Measurements from ENCODE around the gene ADO. TPM values are rescaled to one million over a fixed set of nuclear protein-coding genes. Genes with fewer than 3 reads are reported as not detected.

The ADO gene
- total and polyA plus RNA-seq, 12 donors, result 5.3 to 27.2 (median 23.7) TPM

GRCh38 chr10:62810156-62810902 lies 5.8 kb downstream of the ADO start:
- intact Hi-C loops (cut with DNase I), result no loop called here
- H3K27me3 ChIP-seq, result peaks cover 6% of the 10 kb centered on the region
- H3K4me3 ChIP-seq, result no peak overlapping the region
- peaks cover 16 to 52% of the 10 kb centered on the region in 2 donors for H3K4me1 ChIP-seq (replicated peaks in 1 of 2)
- WGBS, 4 donors, result 90 to 95% (median 91%) methylated on average over 8 of the region's 8 CpGs
- H3K27ac ChIP-seq, result no peak overlapping the region
- H3K36me3 ChIP-seq (replicated peaks in 1 of 2), result no peaks in the 10 kb centered on the region
- no peak for TF ChIP-seq CTCF (IDR thresholded peaks at IDR 0.05)
- TF ChIP-seq POLR2A (IDR thresholded peaks at IDR 0.05), result no peak
- DNase-seq, result no peak
- no peaks in the 10 kb centered on the region for H3K9me3 ChIP-seq (replicated peaks in 1 of 3)

GRCh38 chr10:62811159-62811875 lies 6.8 kb downstream of the ADO start:
- intact Hi-C loops (cut with DNase I), result no loop called here

GRCh38 chr10:62812672-62813439 lies 8.3 kb downstream of the ADO start:
- H3K27ac ChIP-seq, result no peak overlapping the region
- no peaks in the 10 kb centered on the region for H3K36me3 ChIP-seq (replicated peaks in 1 of 2)
- peaks cover 10% of the 10 kb centered on the region for H3K27me3 ChIP-seq
- H3K4me1 ChIP-seq (replicated peaks in 1 of 2), result peaks cover 20 to 43% of the 10 kb centered on the region in 2 donors
- H3K9me3 ChIP-seq (replicated peaks in 1 of 3), result no peaks in the 10 kb centered on the region
- no peak overlapping the region for H3K4me3 ChIP-seq
- no peak for DNase-seq
- WGBS, 4 donors, result 76 to 93% (median 89%) methylated on average over 6 to 13 of the region's 13 CpGs
- TF ChIP-seq POLR2A (IDR thresholded peaks at IDR 0.05) (no peak), CTCF (IDR thresholded peaks at IDR 0.05) (no peak)
- intact Hi-C loops (cut with DNase I), result no loop called here

More at GRCh38 chr10:62811159-62811875, 6.8 kb downstream of the ADO start:
- no peak for DNase-seq
- no peaks in the 10 kb centered on the region for H3K36me3 ChIP-seq (replicated peaks in 1 of 2)
- no peak for TF ChIP-seq CTCF (IDR thresholded peaks at IDR 0.05)
- no peak for TF ChIP-seq POLR2A (IDR thresholded peaks at IDR 0.05)
- no peak overlapping the region for H3K27ac ChIP-seq
- peaks cover 10% of the 10 kb centered on the region for H3K27me3 ChIP-seq
- WGBS, 4 donors, result 88 to 93% (median 89%) methylated on average over 10 of the region's 10 CpGs
- peaks cover 14 to 50% of the 10 kb centered on the region in 2 donors for H3K4me1 ChIP-seq (replicated peaks in 1 of 2)
- H3K4me3 ChIP-seq, result no peak overlapping the region
- no peaks in the 10 kb centered on the region for H3K9me3 ChIP-seq (replicated peaks in 1 of 3)

- TF ChIP-seq CTCF (IDR thresholded peaks at IDR 0.05) (no peak), POLR2A (IDR thresholded peaks at IDR 0.05) (no peak)
- Histone ChIP-seq H3K4me1 (replicated peaks in 1 of 2) (peaks cover 26 to 43% of the 10 kb centered on the region in 2 donors), H3K4me3 (no peak overlapping the region), H3K27me3 (peaks cover 12% of the 10 kb centered on the region), H3K27ac (no peak overlapping the region), H3K36me3 (replicated peaks in 1 of 2) (no peaks in the 10 kb centered on the region), H3K9me3 (replicated peaks in 1 of 3) (no peaks in the 10 kb centered on the region)
- no peak for DNase-seq
- 80 to 98% (median 91%) methylated on average over 7 to 27 of the region's 27 CpGs for WGBS, 4 donors
- intact Hi-C loops (cut with DNase I), result no loop called here
Observed at GRCh38 chr10:62813453-62813852, 8.9 kb downstream of the ADO start.
